Measurements from ENCODE around the gene CSNK1E. TPM values are rescaled to one million over a fixed set of nuclear protein-coding genes. Genes with fewer than 3 reads are reported as not detected.
A peak's percentile ranks its signal among the peaks of the same experiment; 100 is the strongest.

CSNK1E gene
- total RNA-seq, 2 experiments from 2014 or later, result 74.3 to 81.3 TPM

DNA sequence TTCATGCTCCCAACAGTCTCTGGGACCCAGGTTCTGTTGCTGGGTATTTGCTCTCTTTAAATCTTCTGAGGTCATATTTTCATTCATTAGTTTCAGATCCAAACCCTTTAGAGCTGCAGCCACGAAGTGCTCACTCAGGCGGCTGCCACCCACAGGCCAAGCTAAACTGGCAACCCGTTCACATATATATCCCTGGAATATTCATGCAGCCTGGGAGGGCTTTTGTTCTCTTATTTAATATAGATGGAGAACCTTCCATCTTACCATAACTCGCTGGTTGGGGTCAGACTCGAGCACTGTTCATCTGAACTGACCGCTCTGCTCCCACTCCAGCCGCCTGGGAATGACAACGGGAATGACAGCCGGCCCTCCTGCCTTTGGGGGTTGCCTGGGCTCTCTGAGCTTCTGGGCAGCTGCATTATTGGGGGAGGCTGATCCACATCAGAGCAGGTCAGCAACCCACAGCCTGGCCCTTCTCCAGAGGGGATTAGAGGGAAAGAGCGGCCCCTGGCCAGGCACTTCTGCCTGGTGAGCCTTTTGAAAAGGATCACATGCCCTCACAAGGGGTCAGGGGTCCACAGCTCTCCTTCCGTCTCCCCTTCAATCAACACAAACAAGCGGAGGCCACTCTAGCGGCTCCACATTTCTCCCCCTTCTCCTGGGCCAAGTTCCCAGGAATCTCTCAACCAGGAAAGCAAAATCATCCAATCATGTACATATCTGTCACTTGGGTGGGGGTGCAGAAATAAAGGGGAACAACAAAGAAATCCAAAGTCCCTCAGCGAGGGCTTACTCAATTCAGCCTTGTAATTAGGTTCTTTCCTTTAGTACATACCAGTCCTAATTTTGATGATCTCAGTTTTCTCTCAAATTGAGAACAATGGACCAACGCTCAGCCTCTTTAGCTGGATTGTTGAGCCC is 56.2 kb downstream of the CSNK1E start:
- no peak for DNase-seq
- Mint-ChIP-seq H3K9me3 (no peaks in the 10 kb centered on the region), H3K27ac (peak overlapping the region; percentile 33), H3K4me1 (peaks cover 21% of the 10 kb centered on the region), H3K4me3 (no peak overlapping the region), H3K27me3 (no peaks in the 10 kb centered on the region), H3K36me3 (ENCODE audit: low read depth) (peaks cover 4% of the 10 kb centered on the region)
- POLR2A ChIA-PET, result no interaction called here
- CTCF ChIA-PET, result interaction anchor here (0.9 to 2.0 kb wide), 3 partner anchors 22 to 154 kb away, joined by 3 to 4 read pairs (median 3); no protein-coding TSS in a partner anchor

DNA sequence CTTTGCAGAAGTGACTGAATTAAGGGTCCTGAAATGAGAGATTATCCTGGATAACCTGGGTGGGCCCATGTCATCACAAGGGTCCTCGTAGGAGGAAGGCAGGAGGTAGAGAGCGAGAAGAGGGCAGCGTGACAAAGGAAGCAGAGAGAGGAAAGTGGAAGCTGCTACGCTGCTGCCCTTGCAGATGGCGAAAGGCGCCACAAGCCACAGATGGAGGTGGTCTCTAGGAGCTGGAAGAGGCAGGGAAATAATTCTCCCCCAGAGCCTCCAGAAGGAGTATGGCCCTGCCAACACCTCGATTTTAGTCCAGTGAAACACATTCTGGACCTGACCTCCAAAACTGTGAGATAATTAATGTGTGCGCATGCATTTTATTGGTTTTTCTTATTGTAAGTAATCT is 57.9 kb downstream of the CSNK1E start:
- CTCF ChIA-PET, result interaction anchor here (1.2 to 1.6 kb wide), 2 partner anchors 16 to 119 kb away, joined by 3 to 4 read pairs; no protein-coding TSS in a partner anchor
- Mint-ChIP-seq H3K27me3 (no peaks in the 10 kb centered on the region), H3K9me3 (no peaks in the 10 kb centered on the region), H3K27ac (no peak overlapping the region), H3K4me1 (peaks cover 12% of the 10 kb centered on the region), H3K4me3 (no peak overlapping the region), H3K36me3 (ENCODE audit: low read depth) (peaks cover 4% of the 10 kb centered on the region)
- DNase-seq, result no peak
- POLR2A ChIA-PET, result no interaction called here

DNA sequence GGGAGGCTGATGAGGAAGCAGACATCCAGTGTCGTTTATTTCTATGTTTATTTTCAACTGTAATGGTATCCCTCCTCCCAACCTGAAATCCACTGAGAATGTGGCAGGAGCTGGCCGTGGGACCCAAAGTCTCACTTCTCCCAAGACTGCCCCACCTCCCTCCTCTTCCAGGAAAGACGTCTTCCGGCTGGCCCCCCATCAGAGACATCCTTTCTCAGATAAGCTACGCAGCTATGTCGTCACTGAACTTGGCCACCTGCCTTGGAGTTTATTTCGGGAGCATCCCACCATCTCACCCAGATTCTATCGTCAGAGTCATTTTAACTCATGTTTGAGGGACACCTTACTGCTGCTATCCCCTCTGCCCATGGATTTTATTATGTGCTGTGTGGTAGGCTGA is 58.3 kb downstream of the CSNK1E start:
- ChIA-PET POLR2A (no interaction called here), CTCF (interaction anchor here (1.6 kb wide), 1 partner anchor 118 kb away, joined by 4 read pairs; no protein-coding TSS in a partner anchor)
- no peaks in the 10 kb centered on the region for H3K27me3 Mint-ChIP-seq
- DNase-seq, result no peak
- no peak overlapping the region for H3K4me3 Mint-ChIP-seq
- H3K9me3 Mint-ChIP-seq, result no peaks in the 10 kb centered on the region
- H3K4me1 Mint-ChIP-seq, result peaks cover 12% of the 10 kb centered on the region
- no peak overlapping the region for H3K27ac Mint-ChIP-seq
- H3K36me3 Mint-ChIP-seq (ENCODE audit: low read depth), result peaks cover 4% of the 10 kb centered on the region

GRCh38 chr22:38257650-38258250 is 59.5 kb downstream of the CSNK1E start:
- no peak for DNase-seq
- peaks cover 9% of the 10 kb centered on the region for H3K4me1 Mint-ChIP-seq
- no peaks in the 10 kb centered on the region for H3K36me3 Mint-ChIP-seq (ENCODE audit: low read depth)
- CTCF ChIA-PET, result interaction anchor here (0.6 to 1.1 kb wide), 2 partner anchors 10 to 13 kb away, joined by 3 to 10 read pairs; no protein-coding TSS in a partner anchor
- POLR2A ChIA-PET, result no interaction called here
- no peak overlapping the region for H3K27ac Mint-ChIP-seq
- H3K9me3 Mint-ChIP-seq, result no peaks in the 10 kb centered on the region
- no peak overlapping the region for H3K4me3 Mint-ChIP-seq
- no peaks in the 10 kb centered on the region for H3K27me3 Mint-ChIP-seq

- Mint-ChIP-seq H3K4me1 (peaks cover 6% of the 10 kb centered on the region), H3K27ac (no peak overlapping the region), H3K9me3 (no peaks in the 10 kb centered on the region), H3K4me3 (no peak overlapping the region), H3K27me3 (no peaks in the 10 kb centered on the region), H3K36me3 (ENCODE audit: low read depth) (no peaks in the 10 kb centered on the region)
- no peak for DNase-seq
- POLR2A ChIA-PET, result no interaction called here
- CTCF ChIA-PET, result interaction anchor here (0.7 to 1.1 kb wide), 2 partner anchors 10 to 324 kb away, joined by 4 to 10 read pairs; no protein-coding TSS in a partner anchor
These were observed 60.1 kb downstream of the CSNK1E start for GRCh38 chr22:38257181-38257580.

GRCh38 chr22:38255697-38256096 is 61.5 kb downstream of the CSNK1E start:
- H3K9me3 Mint-ChIP-seq, result no peaks in the 10 kb centered on the region
- no peak overlapping the region for H3K4me3 Mint-ChIP-seq
- ChIA-PET CTCF (no interaction called here), POLR2A (no interaction called here)
- peaks cover 4% of the 10 kb centered on the region for H3K4me1 Mint-ChIP-seq
- H3K36me3 Mint-ChIP-seq (ENCODE audit: low read depth), result no peaks in the 10 kb centered on the region
- no peaks in the 10 kb centered on the region for H3K27me3 Mint-ChIP-seq
- H3K27ac Mint-ChIP-seq, result no peak overlapping the region
- no peak for DNase-seq

DNA sequence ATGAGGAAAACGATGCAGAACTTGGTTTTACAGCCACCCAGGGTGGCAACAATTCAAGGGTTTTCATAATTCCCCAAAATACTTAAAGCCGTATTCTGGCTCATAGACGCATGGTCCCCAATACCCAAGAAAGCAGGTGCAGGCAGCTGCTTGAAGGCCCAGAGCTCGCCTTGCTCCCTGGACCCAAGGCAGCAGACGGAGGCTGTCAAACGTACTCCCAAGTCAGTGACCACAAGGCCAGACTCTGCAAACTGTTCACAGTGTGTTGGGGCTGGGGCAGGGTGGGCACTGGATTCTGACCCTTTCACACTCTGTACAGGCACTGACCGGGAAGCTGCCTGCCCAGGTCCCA is 65.9 kb downstream of the CSNK1E start:
- ChIA-PET CTCF (no interaction called here), POLR2A (no interaction called here)
- Mint-ChIP-seq H3K27ac (no peak overlapping the region), H3K4me3 (no peak overlapping the region), H3K27me3 (no peaks in the 10 kb centered on the region), H3K4me1 (no peaks in the 10 kb centered on the region), H3K36me3 (ENCODE audit: low read depth) (peaks cover 2% of the 10 kb centered on the region), H3K9me3 (no peaks in the 10 kb centered on the region)
- no peak for DNase-seq

DNA sequence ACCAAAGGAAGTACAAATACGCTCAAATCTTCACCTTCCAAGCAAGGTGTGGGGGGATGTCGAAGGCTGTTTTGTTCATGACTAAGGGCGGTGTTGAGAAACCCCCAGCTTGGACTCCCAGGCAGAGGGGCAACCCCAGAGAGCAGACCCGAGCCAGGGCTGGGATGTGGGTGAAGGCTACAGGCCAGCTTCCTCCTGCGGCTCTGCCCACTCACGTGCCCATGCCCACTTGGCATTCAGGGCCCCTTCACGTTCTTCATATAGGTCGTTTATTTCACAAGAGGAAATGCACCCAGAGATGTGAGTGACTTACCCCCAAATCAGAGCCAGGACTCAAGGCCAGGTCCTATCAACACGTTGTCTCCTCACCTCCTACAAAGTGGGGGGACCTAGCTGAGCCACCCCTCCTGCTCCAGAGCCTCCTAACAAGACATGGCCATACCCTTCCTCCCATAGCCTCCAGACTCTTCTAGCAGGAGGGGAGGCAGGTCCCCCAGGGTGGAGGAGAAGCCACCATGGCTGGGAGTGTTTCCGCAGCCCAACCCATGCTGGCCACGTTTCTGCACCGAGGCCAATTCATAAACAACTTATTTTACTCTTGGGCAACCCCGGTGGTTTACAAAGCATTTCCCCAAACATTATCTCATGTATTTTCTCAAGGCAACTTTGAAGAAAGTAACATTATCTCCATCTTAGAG is 66.4 kb downstream of the CSNK1E start:
- Mint-ChIP-seq H3K9me3 (no peaks in the 10 kb centered on the region), H3K36me3 (ENCODE audit: low read depth) (peaks cover 2% of the 10 kb centered on the region), H3K27ac (no peak overlapping the region), H3K4me3 (no peak overlapping the region), H3K4me1 (no peaks in the 10 kb centered on the region), H3K27me3 (no peaks in the 10 kb centered on the region)
- ChIA-PET POLR2A (no interaction called here), CTCF (no interaction called here)
- no peak for DNase-seq

- no peaks in the 10 kb centered on the region for H3K9me3 Mint-ChIP-seq
- CTCF ChIA-PET, result no interaction called here
- no peak overlapping the region for H3K27ac Mint-ChIP-seq
- no peaks in the 10 kb centered on the region for H3K4me1 Mint-ChIP-seq
- H3K4me3 Mint-ChIP-seq, result no peak overlapping the region
- POLR2A ChIA-PET, result no interaction called here
- H3K36me3 Mint-ChIP-seq (ENCODE audit: low read depth), result peaks cover 2% of the 10 kb centered on the region
- no peaks in the 10 kb centered on the region for H3K27me3 Mint-ChIP-seq
- no peak for DNase-seq
These were observed 67.2 kb downstream of the CSNK1E start for GRCh38 chr22:38249803-38250642.

DNA sequence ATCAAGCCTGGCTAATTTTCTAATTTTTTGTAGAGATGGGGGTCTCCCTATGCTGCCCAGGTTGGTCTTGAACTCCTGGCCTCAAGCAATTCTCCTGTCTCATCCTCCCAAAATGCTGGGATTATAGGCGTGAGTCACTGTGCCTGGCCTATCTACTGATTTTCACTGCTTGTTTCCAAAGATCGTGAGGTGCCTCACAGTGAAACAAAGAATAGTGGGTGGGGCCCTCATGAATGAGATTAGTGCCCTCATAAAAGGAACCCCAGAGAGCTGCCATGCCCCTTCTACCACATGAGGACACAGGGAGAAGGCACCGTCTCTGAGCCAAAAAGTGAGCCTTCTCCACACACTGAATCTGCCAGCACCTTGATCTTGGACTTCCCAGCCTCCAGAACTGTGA is 67.9 kb downstream of the CSNK1E start:
- Mint-ChIP-seq H3K36me3 (ENCODE audit: low read depth) (peaks cover 2% of the 10 kb centered on the region), H3K4me3 (no peak overlapping the region), H3K4me1 (no peaks in the 10 kb centered on the region), H3K27ac (no peak overlapping the region), H3K27me3 (no peaks in the 10 kb centered on the region), H3K9me3 (no peaks in the 10 kb centered on the region)
- no peak for DNase-seq
- ChIA-PET CTCF (no interaction called here), POLR2A (no interaction called here)

DNA sequence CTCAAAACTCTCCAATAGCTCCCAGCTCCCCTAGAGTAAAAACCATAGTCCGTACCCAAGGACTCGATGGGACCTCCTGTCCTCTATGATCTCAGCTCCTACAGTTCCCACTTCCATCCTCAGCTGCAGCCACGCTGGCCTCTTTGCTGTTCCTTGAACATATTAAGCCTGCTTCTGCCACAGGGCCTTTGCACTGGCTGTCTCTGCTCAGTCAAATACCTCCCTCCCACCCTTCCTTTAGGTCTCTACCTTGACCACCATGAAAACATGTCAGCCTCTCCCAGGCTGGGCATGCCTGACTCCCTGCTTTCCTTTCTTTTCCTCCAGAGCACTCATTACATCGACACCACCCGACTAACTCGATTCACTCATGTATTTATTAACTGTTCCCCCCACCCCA is 69.0 kb downstream of the CSNK1E start:
- H3K9me3 Mint-ChIP-seq, result no peaks in the 10 kb centered on the region
- H3K27me3 Mint-ChIP-seq, result no peaks in the 10 kb centered on the region
- no peaks in the 10 kb centered on the region for H3K4me1 Mint-ChIP-seq
- ChIA-PET CTCF (interaction anchor here (0.5 kb wide), 1 partner anchor 92 kb away, joined by 4 read pairs; no protein-coding TSS in a partner anchor), POLR2A (no interaction called here)
- no peak overlapping the region for H3K4me3 Mint-ChIP-seq
- DNase-seq, result no peak
- no peak overlapping the region for H3K27ac Mint-ChIP-seq
- peaks cover 7% of the 10 kb centered on the region for H3K36me3 Mint-ChIP-seq (ENCODE audit: low read depth)

- no peak overlapping the region for H3K4me3 Mint-ChIP-seq
- peaks cover 7% of the 10 kb centered on the region for H3K36me3 Mint-ChIP-seq (ENCODE audit: low read depth)
- no peaks in the 10 kb centered on the region for H3K27me3 Mint-ChIP-seq
- no peak overlapping the region for H3K27ac Mint-ChIP-seq
- CTCF ChIA-PET, result interaction anchor here (0.5 kb wide), 1 partner anchor 92 kb away, joined by 4 read pairs; no protein-coding TSS in a partner anchor
- no peaks in the 10 kb centered on the region for H3K9me3 Mint-ChIP-seq
- DNase-seq, result no peak
- H3K4me1 Mint-ChIP-seq, result no peaks in the 10 kb centered on the region
- POLR2A ChIA-PET, result no interaction called here
These were observed 69.5 kb downstream of the CSNK1E start for GRCh38 chr22:38247713-38248112.
